GM15510 (cell line): ENCODE measurements around the gene SPTAN1.
A peak's percentile ranks its signal among the peaks of the same experiment; 100 is the strongest.

Source experiments
- POLR2A ChIP-seq: IDR thresholded peaks from 3 replicates; pipeline ENCODE4 v1.6.1; 2011; ENCODE audit warnings: borderline replicate concordance; ENCODE audit not compliant: insufficient read length; ENCODE audit errors: extremely low read depth

SPTAN1 gene

GRCh38 chr9:128552153-128552743, at the start of gene SPTAN1:
SPTAN1 (plus strand) TSS chr9:128552587; CDS start chr9:128566741, 14,154 bp downstream.
- peak; percentile 99 for TF ChIP-seq POLR2A

GRCh38 chr9:128503870-128504269, 48.5 kb upstream of the SPTAN1 start:
- no peak for TF ChIP-seq POLR2A

GRCh38 chr9:128504485-128505413, 47.6 kb upstream of the SPTAN1 start, which contains the start of gene GLE1:
GLE1 (plus strand) TSS chr9:128504719; CDS start chr9:128504806, 87 bp downstream.
- peak; percentile 81 for TF ChIP-seq POLR2A

- TF ChIP-seq POLR2A, result no peak
Measured at GRCh38 chr9:128505414-128505765, 47.0 kb upstream of the SPTAN1 start.

- no peak for TF ChIP-seq POLR2A
Measured at GRCh38 chr9:128512820-128513219, 39.6 kb upstream of the SPTAN1 start.

- TF ChIP-seq POLR2A, result no peak
Measured at GRCh38 chr9:128521956-128522355, 30.4 kb upstream of the SPTAN1 start.

- TF ChIP-seq POLR2A, result no peak
Measured at GRCh38 chr9:128523199-128523925, 29.0 kb upstream of the SPTAN1 start.

- no peak for TF ChIP-seq POLR2A
Measured at GRCh38 chr9:128526720-128527119, 25.7 kb upstream of the SPTAN1 start.

GRCh38 chr9:128528445-128529160, 23.8 kb upstream of the SPTAN1 start:
- TF ChIP-seq POLR2A, result no peak

- TF ChIP-seq POLR2A, result no peak
Measured at GRCh38 chr9:128529191-128529590, 23.2 kb upstream of the SPTAN1 start.

GRCh38 chr9:128532581-128532980, 19.8 kb upstream of the SPTAN1 start:
- no peak for TF ChIP-seq POLR2A

GRCh38 chr9:128540634-128541360, 11.6 kb upstream of the SPTAN1 start:
- no peak for TF ChIP-seq POLR2A

- no peak for TF ChIP-seq POLR2A
Measured at GRCh38 chr9:128546504-128546903, 5.9 kb upstream of the SPTAN1 start.

GRCh38 chr9:128548876-128549275, 3.5 kb upstream of the SPTAN1 start:
- no peak for TF ChIP-seq POLR2A
